Type B pancreatic cell (in vitro differentiated cells): ENCODE measurements around the gene EPN1. TPM values are rescaled to one million over a fixed set of nuclear protein-coding genes. Genes with fewer than 3 reads are reported as not detected.

Source experiments
- DNase-seq: peaks from one replicate; pipeline ENCODE4 v3.0.0; 2021; ENCODE audit warnings: mixed read lengths; ENCODE audit not compliant: unreplicated experiment; ENCODE audit errors: extremely low spot score
- H3K27ac Mint-ChIP-seq: 2 replicates; pipeline ENCODE4 v1.8.0; 2021; ENCODE audit warnings: mild to moderate bottlenecking, mixed read lengths
- H3K27me3 Mint-ChIP-seq: 2 replicates; pipeline ENCODE4 v1.8.0; 2021; ENCODE audit warnings: mixed read lengths
- H3K36me3 Mint-ChIP-seq: 2 replicates; pipeline ENCODE4 v1.8.0; 2021; ENCODE audit warnings: mixed read lengths
- H3K4me1 Mint-ChIP-seq: one replicate; pipeline ENCODE4 v1.8.0; 2021; ENCODE audit warnings: mixed read lengths; ENCODE audit not compliant: unreplicated experiment
- H3K4me3 Mint-ChIP-seq: 2 replicates; pipeline ENCODE4 v1.8.0; 2021; ENCODE audit warnings: mild to moderate bottlenecking, mixed read lengths
- H3K9me3 Mint-ChIP-seq: 2 replicates; pipeline ENCODE4 v1.8.0; 2021; ENCODE audit warnings: mixed read lengths
- total RNA-seq: library from RNA; stranded (reverse); gene quantifications from 2 replicates; pipeline ENCODE4 v1.2.1, GENCODE V29; 2021; ENCODE audit warnings: low replicate concordance
- TF ChIP-seq, protein P1 (sequence below): fragments of 200-600 bp; sonication (generic); conservative IDR thresholded peaks from 2 replicates; pipeline ENCODE4 v1.5.0; 2021; ENCODE audit warnings: antibody characterized with exemption, mild to moderate bottlenecking

EPN1 gene
- total RNA-seq, 1 donor from 2014 or later, result 121 TPM

DNA sequence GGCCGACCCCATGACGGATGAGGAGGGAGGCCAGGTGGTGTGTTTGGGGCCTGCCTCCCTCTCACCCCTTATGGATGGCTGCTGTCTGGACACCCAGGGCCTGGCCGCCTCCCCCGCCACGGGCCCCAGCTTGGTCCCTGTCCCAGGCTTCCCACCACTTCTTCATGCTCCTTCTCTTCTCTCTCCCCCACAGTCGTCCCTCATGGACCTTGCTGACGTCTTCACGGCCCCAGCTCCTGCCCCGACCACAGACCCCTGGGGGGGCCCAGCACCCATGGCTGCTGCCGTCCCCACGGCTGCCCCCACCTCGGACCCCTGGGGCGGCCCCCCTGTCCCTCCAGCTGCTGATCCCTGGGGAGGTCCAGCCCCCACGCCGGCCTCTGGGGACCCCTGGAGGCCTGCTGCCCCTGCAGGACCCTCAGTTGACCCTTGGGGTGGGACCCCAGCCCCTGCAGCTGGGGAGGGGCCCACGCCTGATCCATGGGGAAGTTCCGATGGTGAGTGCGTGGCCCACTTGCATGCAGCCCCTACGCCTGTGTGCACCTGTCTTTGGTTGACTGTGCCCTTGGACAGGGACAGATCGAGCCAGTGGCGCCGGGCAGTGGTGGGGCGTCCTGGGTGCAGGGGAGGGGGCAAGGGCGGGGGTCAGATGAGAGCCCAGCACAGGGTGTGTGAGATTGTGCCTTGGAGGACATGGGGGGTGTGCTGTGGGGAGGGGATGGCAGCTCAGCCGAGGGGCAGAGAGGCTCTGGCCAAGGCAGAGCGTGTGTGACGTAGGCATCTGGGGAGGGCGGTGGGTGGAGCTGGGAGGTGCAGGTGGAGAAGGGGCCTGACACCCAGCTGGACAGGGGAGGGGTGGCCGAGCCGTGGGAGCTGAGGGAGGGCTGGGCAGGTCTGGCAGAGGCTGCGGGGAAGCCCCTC is 16.8 kb downstream of the EPN1 start:
- Mint-ChIP-seq H3K4me3 (no peak overlapping the region), H3K9me3 (no peaks in the 10 kb centered on the region), H3K36me3 (no peaks in the 10 kb centered on the region), H3K27me3 (no peaks in the 10 kb centered on the region), H3K27ac (no peak overlapping the region), H3K4me1 (no peaks in the 10 kb centered on the region)
- TF ChIP-seq, protein P1, sequence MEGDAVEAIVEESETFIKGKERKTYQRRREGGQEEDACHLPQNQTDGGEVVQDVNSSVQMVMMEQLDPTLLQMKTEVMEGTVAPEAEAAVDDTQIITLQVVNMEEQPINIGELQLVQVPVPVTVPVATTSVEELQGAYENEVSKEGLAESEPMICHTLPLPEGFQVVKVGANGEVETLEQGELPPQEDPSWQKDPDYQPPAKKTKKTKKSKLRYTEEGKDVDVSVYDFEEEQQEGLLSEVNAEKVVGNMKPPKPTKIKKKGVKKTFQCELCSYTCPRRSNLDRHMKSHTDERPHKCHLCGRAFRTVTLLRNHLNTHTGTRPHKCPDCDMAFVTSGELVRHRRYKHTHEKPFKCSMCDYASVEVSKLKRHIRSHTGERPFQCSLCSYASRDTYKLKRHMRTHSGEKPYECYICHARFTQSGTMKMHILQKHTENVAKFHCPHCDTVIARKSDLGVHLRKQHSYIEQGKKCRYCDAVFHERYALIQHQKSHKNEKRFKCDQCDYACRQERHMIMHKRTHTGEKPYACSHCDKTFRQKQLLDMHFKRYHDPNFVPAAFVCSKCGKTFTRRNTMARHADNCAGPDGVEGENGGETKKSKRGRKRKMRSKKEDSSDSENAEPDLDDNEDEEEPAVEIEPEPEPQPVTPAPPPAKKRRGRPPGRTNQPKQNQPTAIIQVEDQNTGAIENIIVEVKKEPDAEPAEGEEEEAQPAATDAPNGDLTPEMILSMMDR, result no peak
- DNase-seq, result no peak

DNA sequence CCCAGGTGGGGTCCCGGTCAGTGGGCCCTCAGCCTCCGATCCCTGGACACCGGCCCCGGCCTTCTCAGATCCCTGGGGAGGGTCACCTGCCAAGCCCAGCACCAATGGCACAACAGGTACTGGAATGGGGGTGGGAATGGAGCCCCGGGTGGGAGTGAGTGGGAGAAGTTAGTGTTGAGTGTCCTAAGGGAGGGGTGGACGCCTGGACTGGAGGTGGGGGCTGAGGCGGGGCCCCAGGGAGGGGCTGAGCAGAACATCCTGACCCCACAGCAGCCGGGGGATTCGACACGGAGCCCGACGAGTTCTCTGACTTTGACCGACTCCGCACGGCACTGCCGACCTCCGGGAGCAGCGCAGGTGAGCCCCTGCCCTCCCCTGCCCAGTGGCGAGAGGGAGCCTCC is 17.7 kb downstream of the EPN1 start:
- TF ChIP-seq, protein P1, result no peak
- Mint-ChIP-seq H3K4me3 (no peak overlapping the region), H3K4me1 (no peaks in the 10 kb centered on the region), H3K27me3 (no peaks in the 10 kb centered on the region), H3K36me3 (no peaks in the 10 kb centered on the region), H3K9me3 (no peaks in the 10 kb centered on the region), H3K27ac (no peak overlapping the region)
- no peak for DNase-seq

DNA sequence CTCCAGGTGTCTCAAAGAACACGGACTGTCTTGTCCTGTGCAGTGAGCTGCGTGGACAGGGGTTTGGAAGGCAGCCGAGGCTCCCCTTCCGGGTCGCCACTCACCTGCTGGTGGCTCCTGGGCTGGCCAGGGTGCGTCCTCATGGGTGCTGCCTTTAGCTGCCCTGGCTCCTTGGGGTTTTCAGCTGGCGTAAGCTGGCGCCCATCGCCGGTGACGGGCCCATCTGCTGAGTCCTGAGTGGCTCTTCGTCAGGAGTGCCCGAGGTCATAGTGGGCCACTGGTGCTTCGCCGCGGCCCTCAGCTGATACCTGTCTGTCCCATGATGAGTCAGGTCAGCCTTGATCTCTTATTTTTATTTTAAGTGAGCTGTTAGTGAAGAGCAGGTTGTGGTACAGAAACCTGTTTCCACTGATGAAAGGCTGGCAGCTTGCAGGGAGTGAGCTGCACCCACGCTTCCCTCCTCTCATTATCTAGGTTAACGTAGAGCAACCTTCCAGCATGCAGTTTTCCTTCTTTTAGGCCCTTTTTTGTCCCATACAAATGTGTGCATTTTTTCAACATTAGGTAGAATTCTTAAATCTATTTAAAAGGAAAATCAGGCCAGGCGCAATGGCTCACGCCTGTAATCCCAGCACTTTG is 18.4 kb downstream of the EPN1 start:
- no peak overlapping the region for H3K4me3 Mint-ChIP-seq
- TF ChIP-seq, protein P1, result no peak
- H3K9me3 Mint-ChIP-seq, result no peaks in the 10 kb centered on the region
- no peaks in the 10 kb centered on the region for H3K36me3 Mint-ChIP-seq
- no peaks in the 10 kb centered on the region for H3K27me3 Mint-ChIP-seq
- no peaks in the 10 kb centered on the region for H3K4me1 Mint-ChIP-seq
- H3K27ac Mint-ChIP-seq, result no peak overlapping the region
- DNase-seq, result no peak

DNA sequence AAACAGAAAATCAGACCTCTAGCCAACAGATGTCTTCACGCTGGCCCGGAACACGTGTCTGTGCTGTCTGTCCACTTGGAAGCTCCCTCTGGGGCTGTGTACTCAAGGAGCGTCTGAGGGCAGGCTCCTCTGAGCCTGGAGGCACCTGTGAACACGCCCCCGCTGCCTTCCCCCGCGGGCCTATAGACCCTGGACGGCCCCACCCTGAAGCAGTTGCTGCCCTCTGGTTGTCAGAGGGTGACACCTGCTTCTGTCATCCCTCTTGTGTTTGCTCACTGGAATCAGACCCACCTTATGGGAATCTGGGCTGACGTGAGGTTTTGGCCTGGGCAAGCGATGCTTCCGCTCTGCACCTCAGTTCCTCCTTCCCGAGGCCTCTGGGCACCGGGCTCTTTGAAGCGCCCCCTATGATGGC is 19.2 kb downstream of the EPN1 start:
- Mint-ChIP-seq H3K36me3 (peaks cover 2% of the 10 kb centered on the region), H3K4me1 (no peaks in the 10 kb centered on the region), H3K27me3 (no peaks in the 10 kb centered on the region), H3K4me3 (no peak overlapping the region), H3K9me3 (no peaks in the 10 kb centered on the region), H3K27ac (no peak overlapping the region)
- TF ChIP-seq, protein P1, result no peak
- no peak for DNase-seq

DNA sequence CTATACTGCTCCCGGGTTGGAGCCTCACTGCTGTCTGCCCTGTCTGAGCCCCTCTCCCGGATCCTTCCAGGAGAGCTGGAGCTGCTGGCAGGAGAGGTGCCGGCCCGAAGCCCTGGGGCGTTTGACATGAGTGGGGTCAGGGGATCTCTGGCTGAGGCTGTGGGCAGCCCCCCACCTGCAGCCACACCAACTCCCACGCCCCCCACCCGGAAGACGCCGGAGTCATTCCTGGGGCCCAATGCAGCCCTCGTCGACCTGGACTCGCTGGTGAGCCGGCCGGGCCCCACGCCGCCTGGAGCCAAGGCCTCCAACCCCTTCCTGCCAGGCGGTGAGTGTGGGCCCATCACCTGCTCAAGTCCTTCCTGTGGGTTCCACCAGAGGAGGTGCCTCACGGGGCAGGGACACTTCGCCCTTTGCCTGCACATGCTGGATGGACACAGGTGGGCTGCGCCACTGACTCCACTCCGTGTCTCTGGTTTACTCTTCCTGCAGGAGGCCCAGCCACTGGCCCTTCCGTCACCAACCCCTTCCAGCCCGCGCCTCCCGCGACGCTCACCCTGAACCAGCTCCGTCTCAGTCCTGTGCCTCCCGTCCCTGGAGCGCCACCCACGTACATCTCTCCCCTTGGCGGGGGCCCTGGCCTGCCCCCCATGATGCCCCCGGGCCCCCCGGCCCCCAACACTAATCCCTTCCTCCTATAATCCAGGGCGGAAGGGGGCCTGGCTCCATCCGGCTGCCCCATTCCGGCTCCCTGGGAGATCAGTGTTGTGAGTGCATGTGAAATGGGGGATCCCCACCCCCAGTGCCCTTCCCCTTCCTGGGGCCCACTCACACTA is 19.8 kb downstream of the EPN1 start:
- Mint-ChIP-seq H3K4me3 (no peak overlapping the region), H3K4me1 (no peaks in the 10 kb centered on the region), H3K36me3 (peaks cover 5% of the 10 kb centered on the region), H3K27ac (no peak overlapping the region), H3K9me3 (no peaks in the 10 kb centered on the region), H3K27me3 (no peaks in the 10 kb centered on the region)
- TF ChIP-seq, protein P1, result no peak
- no peak for DNase-seq
